Measurements from ENCODE around the gene HDAC8. TPM values are rescaled to one million over a fixed set of nuclear protein-coding genes. Genes with fewer than 3 reads are reported as not detected.

Gene HDAC8
- polyA plus RNA-seq, 1 experiment = 14.9 TPM

GRCh38 chrX:72367516-72367915 is 205.1 kb downstream of the HDAC8 start:
- Histone ChIP-seq H3K27me3 (ENCODE audit: control insufficient read depth, insufficient read depth, low read length) (no peaks in the 10 kb centered on the region), H3K36me3 (ENCODE audit: control insufficient read depth, insufficient read depth, low read length) (no peaks in the 10 kb centered on the region), H3K4me3 (ENCODE audit: low read depth, low read length) (no peak overlapping the region)
- DNase-seq (ENCODE audit: low read depth) = no peak
- TF ChIP-seq, protein P1, sequence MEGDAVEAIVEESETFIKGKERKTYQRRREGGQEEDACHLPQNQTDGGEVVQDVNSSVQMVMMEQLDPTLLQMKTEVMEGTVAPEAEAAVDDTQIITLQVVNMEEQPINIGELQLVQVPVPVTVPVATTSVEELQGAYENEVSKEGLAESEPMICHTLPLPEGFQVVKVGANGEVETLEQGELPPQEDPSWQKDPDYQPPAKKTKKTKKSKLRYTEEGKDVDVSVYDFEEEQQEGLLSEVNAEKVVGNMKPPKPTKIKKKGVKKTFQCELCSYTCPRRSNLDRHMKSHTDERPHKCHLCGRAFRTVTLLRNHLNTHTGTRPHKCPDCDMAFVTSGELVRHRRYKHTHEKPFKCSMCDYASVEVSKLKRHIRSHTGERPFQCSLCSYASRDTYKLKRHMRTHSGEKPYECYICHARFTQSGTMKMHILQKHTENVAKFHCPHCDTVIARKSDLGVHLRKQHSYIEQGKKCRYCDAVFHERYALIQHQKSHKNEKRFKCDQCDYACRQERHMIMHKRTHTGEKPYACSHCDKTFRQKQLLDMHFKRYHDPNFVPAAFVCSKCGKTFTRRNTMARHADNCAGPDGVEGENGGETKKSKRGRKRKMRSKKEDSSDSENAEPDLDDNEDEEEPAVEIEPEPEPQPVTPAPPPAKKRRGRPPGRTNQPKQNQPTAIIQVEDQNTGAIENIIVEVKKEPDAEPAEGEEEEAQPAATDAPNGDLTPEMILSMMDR (IDR thresholded peaks at IDR 0.05; ENCODE audit: insufficient read depth, low read depth, low read length) = no peak
- POLR2A ChIA-PET = no interaction called here
- CTCF ChIA-PET = no interaction called here

DNA sequence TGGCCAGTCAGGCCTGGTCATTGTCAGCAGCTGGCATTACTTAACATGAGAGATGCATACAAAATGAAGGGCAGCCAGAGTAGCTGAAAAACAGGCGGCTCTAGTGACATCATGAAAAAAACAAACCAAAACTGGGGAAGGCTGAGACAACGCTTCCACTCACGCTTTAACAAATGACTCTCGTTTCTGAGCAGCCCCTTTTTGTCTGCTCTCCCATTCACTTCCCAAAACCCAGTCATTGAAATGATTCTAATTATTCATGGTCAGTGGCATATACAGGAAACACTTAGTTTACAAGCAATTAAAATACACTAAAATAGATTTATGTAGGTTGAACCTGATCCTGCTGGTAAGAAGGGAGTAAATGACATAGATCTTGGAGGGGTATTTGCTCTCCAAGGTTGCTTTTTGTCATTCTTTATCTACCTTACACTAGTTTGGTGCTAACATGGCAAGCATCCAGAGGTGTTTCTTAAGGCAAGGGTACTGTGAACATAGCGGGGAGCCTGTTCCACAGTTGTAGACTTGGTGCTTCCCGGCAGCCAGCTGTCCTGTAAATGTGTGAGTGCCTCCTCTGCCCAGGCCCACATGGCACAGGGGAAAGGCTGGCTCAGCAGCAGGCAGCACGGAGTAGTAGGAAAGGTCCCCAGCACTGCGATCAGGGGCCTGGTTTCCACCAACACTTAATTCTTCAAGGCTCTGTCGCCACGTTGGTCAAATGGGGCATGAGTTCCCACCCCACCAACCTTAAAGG is 205.8 kb downstream of the HDAC8 start:
- H3K27me3 ChIP-seq (ENCODE audit: control insufficient read depth, insufficient read depth, low read length) = no peaks in the 10 kb centered on the region
- CTCF ChIA-PET = no interaction called here
- TF ChIP-seq, protein P1 (IDR thresholded peaks at IDR 0.05; ENCODE audit: insufficient read depth, low read depth, low read length) = no peak
- no peak for DNase-seq (ENCODE audit: low read depth)
- POLR2A ChIA-PET = no interaction called here
- no peak overlapping the region for H3K4me3 ChIP-seq (ENCODE audit: low read depth, low read length)
- H3K36me3 ChIP-seq (ENCODE audit: control insufficient read depth, insufficient read depth, low read length) = no peaks in the 10 kb centered on the region

DNA sequence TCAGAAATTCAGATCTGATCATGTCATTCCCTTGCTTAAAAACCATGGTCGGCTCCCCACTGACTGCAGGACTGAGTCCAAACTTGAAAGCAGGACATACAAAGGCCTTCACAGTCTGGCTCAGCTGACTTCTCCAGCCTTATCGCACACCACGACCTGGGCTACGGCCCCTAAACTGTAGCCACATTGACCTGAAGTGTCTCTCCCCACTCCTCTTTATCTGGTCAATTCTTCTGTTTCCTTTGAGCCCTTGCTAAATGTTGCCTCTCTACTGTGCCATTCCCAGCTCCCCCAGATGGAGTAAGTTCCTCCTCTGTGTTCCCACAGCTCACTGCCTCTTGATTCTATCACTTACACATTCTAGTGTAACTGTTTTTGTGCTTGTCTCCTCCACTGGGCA is 206.5 kb downstream of the HDAC8 start:
- no peak for DNase-seq (ENCODE audit: low read depth)
- Histone ChIP-seq H3K27me3 (ENCODE audit: control insufficient read depth, insufficient read depth, low read length) (no peaks in the 10 kb centered on the region), H3K36me3 (ENCODE audit: control insufficient read depth, insufficient read depth, low read length) (no peaks in the 10 kb centered on the region), H3K4me3 (ENCODE audit: low read depth, low read length) (no peak overlapping the region)
- TF ChIP-seq, protein P1 (IDR thresholded peaks at IDR 0.05; ENCODE audit: insufficient read depth, low read depth, low read length) = no peak
- ChIA-PET CTCF (no interaction called here), POLR2A (no interaction called here)

DNA sequence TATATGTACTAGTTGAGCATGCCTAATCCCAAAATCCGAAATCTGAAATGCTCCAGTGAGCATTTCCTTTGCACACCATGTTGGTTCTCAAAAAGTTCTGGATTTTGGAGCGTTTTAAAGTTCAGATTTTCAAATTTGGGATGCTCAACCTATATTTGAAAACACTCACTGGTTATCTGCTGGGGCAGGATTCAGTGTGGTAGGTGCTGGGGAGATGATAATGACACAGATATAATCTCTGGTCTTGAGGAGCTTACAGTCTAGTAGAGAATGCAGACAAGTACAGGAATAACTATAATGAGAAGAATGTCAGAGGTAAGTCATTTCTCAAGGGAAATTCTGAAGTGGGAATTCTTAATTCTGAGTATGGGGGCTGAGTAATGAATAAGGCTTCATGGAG is 207.5 kb downstream of the HDAC8 start:
- TF ChIP-seq, protein P1 (IDR thresholded peaks at IDR 0.05; ENCODE audit: insufficient read depth, low read depth, low read length) = no peak

GRCh38 chrX:72360326-72360725 is 212.3 kb downstream of the HDAC8 start:
- POLR2A ChIA-PET = no interaction called here
- TF ChIP-seq, protein P1 (IDR thresholded peaks at IDR 0.05; ENCODE audit: insufficient read depth, low read depth, low read length) = no peak
- CTCF ChIA-PET = no interaction called here

More for the DNA sequence above, 207.5 kb downstream of the HDAC8 start:
- Histone ChIP-seq H3K4me3 (ENCODE audit: low read depth, low read length) (no peak overlapping the region), H3K27me3 (ENCODE audit: control insufficient read depth, insufficient read depth, low read length) (no peaks in the 10 kb centered on the region), H3K36me3 (ENCODE audit: control insufficient read depth, insufficient read depth, low read length) (no peaks in the 10 kb centered on the region)
- CTCF ChIA-PET = no interaction called here
- no peak for DNase-seq (ENCODE audit: low read depth)
- POLR2A ChIA-PET = no interaction called here

More at GRCh38 chrX:72360326-72360725, 212.3 kb downstream of the HDAC8 start:
- DNase-seq (ENCODE audit: low read depth) = no peak
- H3K36me3 ChIP-seq (ENCODE audit: control insufficient read depth, insufficient read depth, low read length) = no peaks in the 10 kb centered on the region
- H3K4me3 ChIP-seq (ENCODE audit: low read depth, low read length) = no peak overlapping the region
- H3K27me3 ChIP-seq (ENCODE audit: control insufficient read depth, insufficient read depth, low read length) = no peaks in the 10 kb centered on the region
